CD14-positive monocyte (primary cell): ENCODE results near the gene MRPL40. TPM values are rescaled to one million over a fixed set of nuclear protein-coding genes. Genes with fewer than 3 reads are reported as not detected.

Source experiments
- DNase-seq, 3 donors: peaks; one replicate each; pipeline ENCODE4 v3.0.0-alpha.2; 2011 to 2022
- H2AFZ ChIP-seq: 2 replicates; pipeline ENCODE4 v1.6.0; 2012; ENCODE audit warnings: mild to moderate bottlenecking, low read depth, low read length, inconsistent platforms; ENCODE audit not compliant: insufficient read depth, poor library complexity, severe bottlenecking
- H3K27ac ChIP-seq, 2 donors: 1 replicate in 1 of 2; 2 replicates in 1 of 2; pipeline ENCODE4 v1.5.1; 2012 to 2013; ENCODE audit warnings: low read length in 2 of 2, control low read depth in 1 of 2, inconsistent platforms in 1 of 2, low read depth in 1 of 2, mild to moderate bottlenecking in 1 of 2
- H3K27me3 ChIP-seq, 2 donors: one replicate each; pipeline versions ENCODE4 v1.6.0 to v1.6.1; 2011 to 2013; ENCODE audit warnings: low read length in 2 of 2; ENCODE audit not compliant: control insufficient read depth in 2 of 2, insufficient read depth in 2 of 2
- H3K36me3 ChIP-seq, 2 donors: replicated peaks in 1 of 2; 1 replicate in 1 of 2; 2 replicates in 1 of 2; pipeline versions ENCODE4 v1.5.1 to v1.6.1; 2012 to 2013; ENCODE audit warnings: low read length in 2 of 2, control low read depth in 1 of 2, inconsistent platforms in 1 of 2, mild to moderate bottlenecking in 1 of 2; ENCODE audit not compliant: insufficient read depth in 2 of 2, control insufficient read depth in 1 of 2
- H3K4me1 ChIP-seq, 2 donors: 1 replicate in 1 of 2; 2 replicates in 1 of 2; pipeline versions ENCODE4 v1.5.1 to v1.6.1; 2012 to 2013; ENCODE audit warnings: low read length in 2 of 2, control low read depth in 1 of 2, inconsistent platforms in 1 of 2, mild to moderate bottlenecking in 1 of 2, moderate library complexity in 1 of 2; ENCODE audit not compliant: insufficient read depth in 2 of 2, control insufficient read depth in 1 of 2
- H3K4me2 ChIP-seq: replicated peaks from 2 replicates; pipeline ENCODE3; 2012; ENCODE audit warnings: low read length, moderate library complexity, mild to moderate bottlenecking; ENCODE audit not compliant: poor library complexity, severe bottlenecking; ENCODE audit errors: extremely low read depth
- H3K4me3 ChIP-seq, 3 experiments: fragments of 200-600 bp in 1 of 3; sonication (generic) in 1 of 3; replicated peaks in 1 of 3; 1 replicate in 2 of 3; 2 replicates in 1 of 3; pipeline ENCODE4 v1.5.1; 2011 to 2013; ENCODE audit warnings: low read length in 3 of 3, mild to moderate bottlenecking in 3 of 3, control low read depth in 2 of 3, low read depth in 2 of 3, inconsistent platforms in 1 of 3, moderate library complexity in 1 of 3
- H3K79me2 ChIP-seq: 2 replicates; pipeline ENCODE4 v1.6.0; 2012; ENCODE audit warnings: mild to moderate bottlenecking, control low read depth, inconsistent platforms, low read length, moderate library complexity; ENCODE audit not compliant: insufficient read depth
- H3K9ac ChIP-seq: 2 replicates; pipeline ENCODE4 v1.6.0; 2017; ENCODE audit warnings: low read length, mild to moderate bottlenecking; ENCODE audit not compliant: insufficient read depth, poor library complexity, severe bottlenecking
- H3K9me3 ChIP-seq, 2 donors: replicated peaks in 1 of 2; 1 replicate in 1 of 2; 2 replicates in 1 of 2; pipeline versions ENCODE4 v1.5.1 to v1.6.1; 2012 to 2013; ENCODE audit warnings: low read length in 2 of 2, control low read depth in 1 of 2; ENCODE audit not compliant: control insufficient read depth in 1 of 2, insufficient read depth in 1 of 2
- H4K20me1 ChIP-seq: 2 replicates; pipeline ENCODE4 v1.6.0; 2012; ENCODE audit warnings: mild to moderate bottlenecking, low read length, control low read depth, moderate library complexity; ENCODE audit not compliant: insufficient read depth
- H3K27ac Mint-ChIP-seq, 7 donors: one replicate each; pipeline ENCODE4 v1.8.0; 2020; ENCODE audit warnings: mild to moderate bottlenecking in 7 of 7, mixed read lengths in 7 of 7, moderate library complexity in 6 of 7, inconsistent platforms in 2 of 7
- H3K27me3 Mint-ChIP-seq, 3 donors: one replicate each; pipeline ENCODE4 v1.8.0; 2021 to 2022; ENCODE audit warnings: low read depth in 3 of 3, mild to moderate bottlenecking in 3 of 3, mixed read lengths in 3 of 3, moderate library complexity in 3 of 3, inconsistent platforms in 1 of 3
- H3K36me3 Mint-ChIP-seq, 2 donors: one replicate each; pipeline ENCODE4 v1.8.0; 2020; ENCODE audit warnings: mixed read lengths in 2 of 2, inconsistent platforms in 1 of 2, mild to moderate bottlenecking in 1 of 2
- H3K4me1 Mint-ChIP-seq: one replicate; pipeline ENCODE4 v1.8.0; 2020; ENCODE audit warnings: mild to moderate bottlenecking, mixed read lengths
- H3K4me3 Mint-ChIP-seq, 2 donors: one replicate each; pipeline ENCODE4 v1.8.0; 2020; ENCODE audit warnings: mild to moderate bottlenecking in 2 of 2, mixed read lengths in 2 of 2, moderate library complexity in 1 of 2
- H3K9me3 Mint-ChIP-seq, 7 donors: one replicate each; pipeline ENCODE4 v1.8.0; 2020 to 2022; ENCODE audit warnings: mixed read lengths in 7 of 7, mild to moderate bottlenecking in 6 of 7, moderate library complexity in 6 of 7, inconsistent platforms in 2 of 7
- CTCF ChIP-seq: fragments of 200-600 bp; IDR thresholded peaks from one replicate; pipeline ENCODE4 v1.8.0; 2022; ENCODE audit warnings: antibody characterized with exemption, mild to moderate bottlenecking
- WGBS: methylation state at CpG from one replicate; pipeline ENCODE4 v1.1.5; 2013; ENCODE audit warnings: missing lambda C conversion rate; ENCODE audit not compliant: insufficient coverage; 5-methylcytosine and 5-hydroxymethylcytosine counted together
- intact Hi-C, 2 donors: fragments of 100-400 bp; cut with micrococcal nuclease; formaldehyde crosslinking; loops; one replicate each; pipeline versions ENCODE4 v1.15.0 to v1.15.1; 2023
- polyA plus RNA-seq, 3 donors: library from polyadenylated mRNA; depleted of rRNA in 1 of 3; unstranded in 2 of 3; stranded (reverse) in 1 of 3; fragments of 300-500 nt in 2 of 3; fragments of >200 nt in 1 of 3; fragmentation: Illumina TruSeq in 2 of 3; gene quantifications; 1 replicate in 2 of 3; 2 replicates in 1 of 3; pipeline ENCODE4 v1.2.3, GENCODE V29; 2012 to 2021

Gene MRPL40
- polyA plus RNA-seq, 3 donors = 9.2 to 61.4 (median 48.4) TPM

GRCh38 chr22:19396561-19396933, 35.8 kb upstream of the MRPL40 start:
- H3K4me2 ChIP-seq = no peak overlapping the region
- peaks cover 86 to 95% of the 10 kb centered on the region in 2 donors for H3K36me3 Mint-ChIP-seq
- H3K27ac Mint-ChIP-seq = no peak overlapping the region

GRCh38 chr22:19396934-19397733, 35.2 kb upstream of the MRPL40 start:
- Mint-ChIP-seq H3K4me1 (no peaks in the 10 kb centered on the region), H3K9me3 (no peaks in the 10 kb centered on the region), H3K36me3 (peaks cover 87 to 95% of the 10 kb centered on the region in 2 donors), H3K27me3 (peaks cover 0 to 2% (median 0%) of the 10 kb centered on the region in 3 donors), H3K4me3 (no peak overlapping the region), H3K27ac (peak overlapping the region in 1 of 7 donors; percentile 6)
- no peak overlapping the region for H3K9ac ChIP-seq
- no peak for DNase-seq
- no peaks in the 10 kb centered on the region for H3K79me2 ChIP-seq
- no peaks in the 10 kb centered on the region for H3K27me3 ChIP-seq
- WGBS = 100% methylated on average over 2 of the region's 6 CpGs
- H2AFZ ChIP-seq = no peak overlapping the region
- no peak overlapping the region for H3K27ac ChIP-seq
- H3K36me3 ChIP-seq = peaks cover 87 to 100% of the 10 kb centered on the region in 2 donors
- no peak for TF ChIP-seq CTCF
- no peak overlapping the region for H3K4me2 ChIP-seq
- H3K4me1 ChIP-seq = no peaks in the 10 kb centered on the region
- intact Hi-C loops = no loop called here
- no peak overlapping the region for H3K4me3 ChIP-seq
- H3K9me3 ChIP-seq = no peaks in the 10 kb centered on the region
- no peaks in the 10 kb centered on the region for H4K20me1 ChIP-seq

More at GRCh38 chr22:19396561-19396933, 35.8 kb upstream of the MRPL40 start:
- H3K9ac ChIP-seq = no peak overlapping the region
- no peak overlapping the region for H3K4me3 ChIP-seq
- H3K4me3 Mint-ChIP-seq = no peak overlapping the region
- H3K27ac ChIP-seq = no peak overlapping the region
- no peak for DNase-seq
- no peak for TF ChIP-seq CTCF
- no peaks in the 10 kb centered on the region for H4K20me1 ChIP-seq
- no peaks in the 10 kb centered on the region for H3K9me3 Mint-ChIP-seq
- H3K36me3 ChIP-seq = peaks cover 89 to 100% of the 10 kb centered on the region in 2 donors
- intact Hi-C loops = no loop called here
- H3K27me3 ChIP-seq = no peaks in the 10 kb centered on the region
- peaks cover 0 to 2% (median 0%) of the 10 kb centered on the region in 3 donors for H3K27me3 Mint-ChIP-seq
- 87% methylated on average over 5 of the region's 6 CpGs for WGBS
- H3K4me1 ChIP-seq = no peaks in the 10 kb centered on the region
- no peaks in the 10 kb centered on the region for H3K9me3 ChIP-seq
- H2AFZ ChIP-seq = no peak overlapping the region
- H3K79me2 ChIP-seq = no peaks in the 10 kb centered on the region
- no peaks in the 10 kb centered on the region for H3K4me1 Mint-ChIP-seq
